Left colon (tissue), 2 donors: Measurements from ENCODE around the gene SEMA5A. TPM values are rescaled to one million over a fixed set of nuclear protein-coding genes. Genes with fewer than 3 reads are reported as not detected.

Source experiments
- ATAC-seq: fragments of 200-7000 bp; cut with Tn5 transposase; one replicate; pipeline ENCODE4 v1.9.1; 2020; ENCODE audit warnings: mild to moderate bottlenecking, moderate library complexity
- DNase-seq, 2 donors: peaks; one replicate each; pipeline ENCODE4 v3.0.0-alpha.2; 2020
- intact Hi-C, 2 donors: fragments of 100-400 bp; cut with DNase I in 1 of 2; cut with micrococcal nuclease in 1 of 2; formaldehyde crosslinking; loops; one replicate each; pipeline versions ENCODE4 v1.11.2 to v1.14.0; 2022; cut with DNase I, micrococcal nuclease
- total RNA-seq, 2 donors: library from RNA; stranded (reverse); fragmentation: NEBNext Ultra II Directional; extraction: Animal tissue kit (Norgen Biotek cat#: 25700); gene quantifications; one replicate each; pipeline ENCODE4 v1.2.1, GENCODE V29; 2021
- donor health status: DM: no; HTN: no; CAD: no.
- donor health status: DM: yes; HTN: yes; CAD: no.

The SEMA5A gene
- total RNA-seq, 2 donors from 2014 or later: 33.8 to 37.4 TPM

- intact Hi-C loops: no loop called here
- ATAC-seq: no peak
- no peak for DNase-seq
These were observed 315.5 kb downstream of the SEMA5A start for GRCh38 chr5:9230355-9230754.

GRCh38 chr5:9226016-9226536, 319.8 kb downstream of the SEMA5A start:
- ATAC-seq (peak; percentile 91), DNase-seq (no peak)
- intact Hi-C loops: no loop called here

GRCh38 chr5:9222054-9222976, 323.6 kb downstream of the SEMA5A start:
- intact Hi-C loops: no loop called here
- ATAC-seq: no peak

GRCh38 chr5:9218358-9218757, 327.5 kb downstream of the SEMA5A start:
- intact Hi-C loops: loop anchor here in 1 of 2 donors (10.0 kb wide), 1 partner anchor 1294 kb away; no protein-coding TSS in a partner anchor
- ATAC-seq (no peak), DNase-seq (no peak)

More at GRCh38 chr5:9222054-9222976, 323.6 kb downstream of the SEMA5A start:
- DNase-seq: no peak

GRCh38 chr5:9212605-9213004, 333.3 kb downstream of the SEMA5A start:
- ATAC-seq: no peak
- DNase-seq: no peak
- intact Hi-C loops: loop anchor here in 1 of 2 donors (10.0 kb wide), 1 partner anchor 1288 kb away; no protein-coding TSS in a partner anchor

- DNase-seq (no peak), ATAC-seq (peak; percentile 53)
- intact Hi-C loops: loop anchor here in 1 of 2 donors (10.0 kb wide), 1 partner anchor 1285 kb away; no protein-coding TSS in a partner anchor
These were observed 335.9 kb downstream of the SEMA5A start for GRCh38 chr5:9209846-9210492.

- intact Hi-C loops: no loop called here
- ATAC-seq (peak; percentile 73), DNase-seq (no peak)
These were observed 338.0 kb downstream of the SEMA5A start for GRCh38 chr5:9207817-9208418.

- no peak for DNase-seq
- intact Hi-C loops: no loop called here
- ATAC-seq: no peak
These were observed 343.2 kb downstream of the SEMA5A start for GRCh38 chr5:9202636-9203035.

GRCh38 chr5:9201761-9202160, 344.1 kb downstream of the SEMA5A start:
- ATAC-seq (no peak), DNase-seq (no peak)
- intact Hi-C loops: no loop called here

- intact Hi-C loops: no loop called here
- ATAC-seq (no peak), DNase-seq (no peak)
These were observed 344.9 kb downstream of the SEMA5A start for GRCh38 chr5:9201011-9201410.

GRCh38 chr5:9198394-9198793, 347.5 kb downstream of the SEMA5A start:
- no peak for ATAC-seq
- intact Hi-C loops: no loop called here
- DNase-seq: no peak

GRCh38 chr5:9197881-9198260, 348.0 kb downstream of the SEMA5A start:
- intact Hi-C loops: no loop called here
- DNase-seq (no peak), ATAC-seq (no peak)

GRCh38 chr5:9196403-9197227, 349.3 kb downstream of the SEMA5A start:
- ATAC-seq: no peak
- intact Hi-C loops: no loop called here
- DNase-seq: no peak

- ATAC-seq (no peak), DNase-seq (no peak)
- intact Hi-C loops: no loop called here
These were observed 351.4 kb downstream of the SEMA5A start for GRCh38 chr5:9194509-9194908.

- DNase-seq (no peak), ATAC-seq (no peak)
- intact Hi-C loops: no loop called here
These were observed 353.6 kb downstream of the SEMA5A start for GRCh38 chr5:9192266-9192665.

GRCh38 chr5:9189681-9190080, 356.2 kb downstream of the SEMA5A start:
- intact Hi-C loops: no loop called here
- no peak for DNase-seq
- no peak for ATAC-seq

- DNase-seq (no peak), ATAC-seq (no peak)
- intact Hi-C loops: no loop called here
These were observed 356.9 kb downstream of the SEMA5A start for GRCh38 chr5:9188956-9189355.

- no peak for ATAC-seq
- no peak for DNase-seq
- intact Hi-C loops: no loop called here
These were observed 357.7 kb downstream of the SEMA5A start for GRCh38 chr5:9188131-9188530.

GRCh38 chr5:9187614-9188013, 358.3 kb downstream of the SEMA5A start:
- no peak for DNase-seq
- no peak for ATAC-seq
- intact Hi-C loops: no loop called here
